HG02798 (cell line): ENCODE data around the gene RIPOR3.
"Not testable (repeated sequence)": the region's sequence is repeated elsewhere in the genome, so short reads cannot be mapped to it uniquely, and the experiment has no call there.

ENCODE experiments used
- ATAC-seq: cut with Tn5 transposase; IDR thresholded peaks from one replicate; pipeline ENCODE4 v1.9.1; 2021; ENCODE audit warnings: mild to moderate bottlenecking; ENCODE audit not compliant: unreplicated experiment, poor library complexity

Gene RIPOR3

DNA sequence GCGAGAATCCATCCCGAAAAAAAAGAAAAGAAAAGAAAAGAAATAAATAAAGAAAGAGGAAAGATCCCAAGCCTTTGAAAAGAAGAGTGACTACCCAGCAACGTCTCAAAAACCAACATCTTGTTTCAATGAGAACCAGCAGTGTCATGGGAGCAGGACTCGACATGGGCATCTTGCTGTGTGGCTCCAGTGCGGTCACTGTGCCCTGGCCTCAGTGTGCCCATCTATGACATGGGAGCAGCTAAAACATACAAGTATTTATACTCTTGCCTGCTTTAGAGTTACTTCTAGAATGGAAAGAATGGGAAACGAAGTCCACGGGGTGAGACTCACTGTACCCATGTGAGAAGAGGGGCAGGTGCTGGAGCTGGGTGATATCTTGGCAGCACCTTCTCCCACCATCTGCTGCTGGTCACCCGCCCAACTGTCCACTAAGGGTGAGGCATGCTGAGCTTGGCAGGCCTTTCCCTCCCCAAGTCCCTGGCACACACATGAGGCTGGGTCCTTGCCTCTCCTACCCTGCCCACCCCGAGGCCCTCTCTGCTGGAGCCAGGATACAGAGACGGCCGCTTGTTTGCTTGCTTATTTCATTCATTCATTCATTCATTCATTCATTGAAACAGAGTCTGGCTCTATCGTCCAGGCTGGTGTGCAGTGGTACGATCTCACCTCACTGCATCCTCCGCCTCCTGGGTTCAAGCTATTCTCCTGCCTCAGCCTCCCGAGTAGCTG is 77.7 kb downstream of the RIPOR3 start:
- no peak for ATAC-seq

DNA sequence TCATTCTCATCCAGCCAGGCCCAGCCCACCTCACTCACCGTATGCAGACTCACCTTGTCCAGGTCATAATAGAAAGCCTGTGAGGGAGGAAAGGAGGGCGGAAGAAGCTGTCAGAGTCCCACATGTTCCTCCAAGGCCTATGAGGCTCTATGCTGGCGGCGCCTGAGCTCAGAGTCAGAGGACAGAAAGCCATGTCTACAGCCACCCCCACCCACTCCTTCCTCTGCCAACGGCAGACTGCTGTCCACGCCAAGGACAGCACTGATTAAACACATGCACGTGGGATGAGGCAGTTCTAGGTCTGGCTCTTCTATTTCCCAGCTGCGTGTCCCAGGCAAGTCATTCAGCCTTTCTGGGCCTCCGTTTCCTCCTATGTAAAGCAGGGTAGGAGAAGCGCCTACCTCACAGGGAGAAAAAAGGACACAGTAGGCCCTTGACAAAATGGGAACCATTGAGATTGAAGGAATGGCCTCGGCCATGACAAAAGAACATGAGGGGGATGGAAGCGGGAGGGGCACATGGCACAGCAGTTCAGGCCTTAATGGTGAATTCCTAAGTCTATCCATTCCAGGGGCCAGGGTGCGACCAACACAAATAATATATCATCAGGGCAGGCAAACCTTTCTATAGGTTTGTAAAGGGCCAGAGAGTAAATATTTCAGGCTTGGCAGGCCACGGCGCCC is 80.1 kb downstream of the RIPOR3 start:
- ATAC-seq: no peak

DNA sequence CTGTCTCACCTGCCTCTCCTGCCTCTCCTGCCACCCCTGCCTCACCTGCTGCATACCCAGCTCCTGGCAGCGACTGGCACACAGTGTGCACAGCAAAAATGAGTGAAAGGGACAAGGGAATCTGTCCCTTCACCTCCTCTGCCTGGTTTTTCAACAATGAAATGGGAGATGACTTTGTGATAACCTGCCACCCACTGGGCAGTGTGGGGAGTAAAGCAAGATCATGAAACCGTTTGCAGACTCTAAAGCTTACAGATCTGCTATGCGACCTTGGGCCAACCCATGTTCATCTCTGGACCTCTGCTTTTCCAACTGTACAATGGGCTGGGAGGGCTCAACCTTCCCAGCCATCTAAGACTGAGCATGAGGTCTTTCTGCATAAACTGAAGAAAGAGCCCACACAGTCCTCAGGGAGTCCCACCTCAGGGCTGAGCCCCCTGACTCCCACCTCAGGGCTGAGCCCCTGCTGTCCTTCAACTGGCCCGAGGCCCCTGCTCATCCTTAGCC is 81.1 kb downstream of the RIPOR3 start:
- no peak for ATAC-seq

DNA sequence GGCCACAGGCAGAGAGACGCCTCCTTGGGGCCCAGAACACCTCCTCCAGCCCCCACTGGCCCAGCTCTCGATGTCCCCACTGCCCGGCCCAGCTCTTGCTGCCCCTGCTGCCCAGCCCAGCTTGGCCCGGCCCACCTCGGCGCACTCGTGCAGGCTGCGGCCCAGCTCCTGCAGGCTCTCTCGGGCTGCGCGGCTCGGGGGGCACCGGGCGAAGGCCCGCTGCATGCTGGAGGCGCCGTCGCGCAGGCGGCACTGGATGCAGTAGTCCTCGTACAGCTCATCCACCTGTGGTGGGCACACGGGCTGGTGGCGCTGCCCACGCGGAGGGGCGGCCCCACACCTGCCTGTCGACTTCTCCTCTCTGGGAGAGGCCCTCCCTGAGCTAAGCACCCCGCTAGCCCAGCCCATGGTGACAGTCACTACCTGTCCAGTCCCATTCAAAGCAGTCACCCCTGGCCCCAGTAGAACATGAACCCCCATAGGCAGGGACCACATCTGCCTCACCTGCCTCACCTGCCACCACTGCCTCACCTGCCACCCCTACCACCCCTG is 81.8 kb downstream of the RIPOR3 start:
- no peak for ATAC-seq

DNA sequence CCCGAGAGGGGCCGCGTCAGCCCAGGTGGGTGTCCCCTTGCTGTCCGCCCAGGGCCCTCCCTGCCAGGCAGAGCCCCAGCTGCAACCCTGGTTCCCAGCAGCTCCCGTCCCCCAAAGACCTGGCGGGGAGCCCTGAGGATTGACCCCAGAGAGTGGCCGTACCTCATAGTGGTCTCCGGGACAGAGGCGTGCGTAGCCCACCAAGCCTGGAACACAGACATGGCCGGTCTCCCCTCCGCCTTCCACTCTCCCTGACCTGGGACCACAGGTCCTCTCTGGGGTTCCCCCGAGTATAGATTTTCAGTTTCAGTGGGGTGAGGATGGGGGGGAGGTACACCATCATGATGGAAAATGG is 82.6 kb downstream of the RIPOR3 start:
- ATAC-seq: no peak

DNA sequence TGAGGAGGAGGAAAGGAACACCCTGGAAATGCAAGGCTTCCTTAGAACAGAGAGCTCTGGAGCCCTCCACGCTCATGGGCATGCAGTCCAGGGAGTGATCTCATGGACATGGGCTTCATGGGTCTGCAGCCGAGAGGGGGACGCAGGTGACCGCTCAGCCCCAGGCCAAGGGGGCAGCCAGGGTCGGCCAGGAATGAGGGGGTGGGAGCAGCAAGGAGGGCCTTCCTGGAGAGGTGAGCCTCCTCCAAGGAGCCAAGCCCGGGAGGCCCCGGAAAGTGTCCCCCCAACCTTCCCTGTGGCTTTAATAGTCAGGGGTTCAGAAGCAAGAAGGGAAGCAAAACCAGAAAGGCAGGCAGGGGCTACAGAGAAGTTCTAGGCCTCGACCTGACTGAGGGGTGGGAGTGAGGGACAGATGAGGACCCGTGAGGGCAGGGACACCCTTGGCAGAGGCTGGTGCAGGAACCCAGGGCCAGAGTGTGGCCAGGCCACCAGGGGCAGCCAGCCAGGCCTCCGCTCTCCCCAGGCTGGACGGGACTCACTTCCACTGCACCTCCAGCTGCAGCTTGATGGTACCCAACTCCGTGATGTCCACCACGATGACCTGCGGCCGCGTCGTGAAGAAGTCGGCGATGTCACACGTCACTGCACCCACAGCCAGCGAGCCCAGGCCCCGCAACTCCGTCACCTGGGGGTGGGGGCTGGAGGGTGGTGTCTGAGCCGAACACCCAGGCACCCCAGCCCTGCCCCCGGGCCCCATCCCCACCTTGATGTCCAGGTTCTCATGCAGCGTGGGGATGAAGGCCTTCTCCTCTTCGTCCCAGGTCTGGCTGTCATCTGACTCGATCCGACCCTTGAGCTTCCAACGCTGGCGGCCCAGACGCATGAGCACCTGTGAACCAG is 83.2 kb downstream of the RIPOR3 start:
- ATAC-seq: no peak

DNA sequence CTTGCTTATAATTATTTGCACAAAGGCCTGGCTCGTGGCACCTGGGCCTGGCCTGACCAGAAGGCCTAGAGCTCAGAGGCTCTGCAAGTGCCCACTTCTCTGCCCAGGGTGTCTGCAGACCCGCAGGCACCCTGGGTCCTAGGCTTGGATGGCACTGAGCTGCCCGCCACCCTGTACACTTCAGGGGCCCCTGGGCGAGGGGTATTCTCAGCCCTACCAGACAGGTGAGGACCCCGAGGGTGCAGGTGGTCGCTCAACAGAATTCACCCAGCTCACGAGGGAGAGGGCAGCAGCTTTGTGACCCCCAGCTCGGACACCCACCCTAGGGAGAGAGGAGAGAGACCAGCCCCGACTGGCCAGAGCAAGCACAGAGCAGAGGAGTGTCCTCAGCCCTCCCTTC is 83.9 kb downstream of the RIPOR3 start:
- no peak for ATAC-seq

DNA sequence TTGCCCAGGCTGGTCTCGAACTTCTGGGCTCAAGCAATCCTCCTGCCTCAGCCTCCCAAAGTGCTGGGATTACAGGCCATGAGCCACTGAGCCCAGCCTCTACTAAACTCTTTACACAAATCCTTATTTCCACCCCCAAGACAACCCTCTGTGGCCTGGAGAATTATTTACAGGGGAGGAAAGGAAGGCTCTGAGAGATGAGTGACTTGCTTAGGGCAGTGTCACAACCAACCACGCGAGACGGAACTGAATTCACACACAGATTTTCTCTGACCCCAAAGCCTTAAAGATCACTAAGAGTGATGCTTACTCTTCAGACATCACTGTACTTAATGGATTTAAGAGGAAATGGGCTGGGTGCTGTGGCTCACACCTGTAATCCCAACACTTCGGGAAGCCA is 86.2 kb downstream of the RIPOR3 start:
- no peak for ATAC-seq

DNA sequence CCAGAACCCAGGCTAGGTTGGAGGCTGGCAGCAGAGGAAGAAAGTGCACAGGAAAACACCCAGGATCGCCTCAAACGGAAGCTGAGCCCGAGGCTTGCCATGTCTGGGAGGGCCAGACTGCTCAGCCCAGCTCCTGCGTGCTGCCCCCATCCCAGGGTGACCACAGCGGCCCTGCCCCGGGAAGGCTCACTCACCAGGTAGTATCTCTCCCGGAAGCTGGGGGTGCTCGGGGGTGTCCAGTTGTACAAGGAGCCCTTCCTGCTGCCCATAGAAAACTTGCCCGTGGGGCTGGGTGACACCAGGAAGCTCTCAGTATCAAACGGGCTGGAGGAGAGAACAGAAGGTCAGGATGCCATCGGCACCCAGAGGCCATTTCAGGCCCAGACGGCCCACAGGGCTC is 86.9 kb downstream of the RIPOR3 start:
- ATAC-seq: no peak

DNA sequence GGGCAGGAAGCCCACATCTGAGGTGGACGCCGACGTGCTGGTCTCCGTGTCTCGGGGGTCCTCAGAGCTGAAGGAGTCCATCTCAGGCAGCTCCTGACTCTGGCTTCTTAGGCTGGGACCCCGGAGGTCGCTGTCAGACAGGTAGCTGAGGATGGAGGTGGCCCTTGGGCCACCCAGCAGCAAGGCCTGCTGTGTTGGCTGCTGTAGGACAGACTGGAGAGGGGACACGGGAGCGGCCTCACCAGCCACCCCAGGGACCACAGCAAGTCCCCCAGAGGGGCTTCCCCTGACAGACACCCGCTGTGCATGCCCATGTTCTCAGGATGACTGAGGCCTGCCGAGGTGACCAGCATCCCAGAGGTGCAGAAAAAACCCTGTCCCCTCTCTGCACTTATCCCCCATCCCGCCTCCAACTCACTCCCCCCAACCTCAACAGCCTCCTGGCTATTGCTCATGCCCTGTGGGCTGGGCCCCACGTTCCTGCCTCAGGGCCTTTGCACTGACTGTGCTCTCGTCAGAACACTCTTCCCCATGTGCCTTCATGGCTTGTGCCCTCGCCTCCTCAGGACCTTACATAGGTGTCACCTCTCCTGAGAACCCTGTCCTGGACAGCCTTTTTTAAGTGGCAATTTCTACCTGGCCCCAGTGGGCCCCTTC is 88.8 kb downstream of the RIPOR3 start:
- ATAC-seq: no peak

DNA sequence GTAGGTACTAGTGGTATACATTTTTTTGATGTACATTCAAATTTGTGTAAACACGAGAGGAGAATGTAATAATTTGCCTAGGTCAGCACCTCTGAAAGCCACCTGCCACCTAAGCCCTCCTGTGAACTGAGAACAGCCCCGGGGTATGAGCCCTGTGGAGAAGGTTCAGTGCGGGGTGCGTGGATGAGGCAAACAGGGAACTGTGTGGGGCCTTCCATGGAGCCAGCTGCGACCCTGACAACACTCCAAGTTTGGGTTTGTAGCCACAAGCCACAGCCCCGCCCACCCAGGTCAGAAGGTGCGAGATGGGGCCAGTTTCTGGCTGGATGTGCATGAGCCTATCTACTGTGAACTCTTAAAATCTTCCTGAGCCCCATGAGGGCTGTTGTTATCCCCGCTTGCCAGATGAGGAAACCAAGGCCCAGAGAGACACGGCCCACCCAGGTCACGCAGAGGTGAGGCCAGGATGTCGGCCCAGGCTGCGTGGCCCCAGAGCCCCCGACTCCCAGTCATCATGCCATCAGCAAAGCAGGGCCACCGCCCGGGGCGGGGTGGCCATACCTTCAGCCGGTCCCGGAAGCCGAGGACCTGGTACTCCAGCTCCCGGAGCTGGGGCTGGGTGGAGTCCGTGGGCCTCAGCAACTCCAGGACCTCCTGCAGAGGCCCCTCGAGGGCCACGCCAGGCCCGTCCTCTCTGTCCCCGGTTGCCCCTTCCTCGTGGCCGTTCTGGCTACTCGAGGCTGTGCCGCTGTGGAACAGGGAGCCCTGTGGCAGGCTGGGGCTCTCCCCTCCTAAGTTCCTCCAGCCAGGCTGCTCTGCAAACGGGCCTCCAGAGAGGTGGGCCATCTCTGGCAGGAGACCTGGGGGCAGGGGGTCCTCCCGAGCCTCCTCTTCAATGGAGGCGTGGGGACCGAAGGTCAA is 89.6 kb downstream of the RIPOR3 start:
- no peak for ATAC-seq

DNA sequence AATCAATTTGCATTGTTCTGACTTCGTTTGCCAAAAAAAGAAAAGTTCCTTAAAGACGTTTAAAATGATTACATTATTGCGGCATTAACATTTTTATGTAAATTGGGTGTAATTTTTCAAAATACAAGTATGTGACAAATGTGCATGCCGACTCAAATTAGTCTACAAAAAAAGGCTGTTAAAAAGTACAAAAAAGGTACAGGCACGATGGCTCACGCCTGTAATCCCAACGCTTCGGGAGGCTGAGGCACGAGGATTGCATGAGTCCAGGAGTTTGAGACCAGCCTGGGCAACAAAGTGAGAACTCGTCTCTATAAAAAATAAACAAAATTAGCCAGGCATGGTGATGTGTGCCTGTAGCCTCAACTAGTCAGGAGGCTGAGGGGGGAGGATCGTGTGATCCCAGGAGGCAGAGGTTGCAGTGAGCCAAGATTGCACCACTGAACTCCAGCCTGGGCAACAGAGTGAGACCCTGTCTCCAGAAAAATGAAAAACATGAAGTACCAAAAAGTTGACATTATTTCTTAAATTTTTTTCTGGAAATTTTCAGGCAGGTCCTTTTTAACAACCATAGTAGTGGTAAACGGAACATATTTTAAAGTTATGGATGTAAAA is 91.0 kb downstream of the RIPOR3 start:
- ATAC-seq: no peak

DNA sequence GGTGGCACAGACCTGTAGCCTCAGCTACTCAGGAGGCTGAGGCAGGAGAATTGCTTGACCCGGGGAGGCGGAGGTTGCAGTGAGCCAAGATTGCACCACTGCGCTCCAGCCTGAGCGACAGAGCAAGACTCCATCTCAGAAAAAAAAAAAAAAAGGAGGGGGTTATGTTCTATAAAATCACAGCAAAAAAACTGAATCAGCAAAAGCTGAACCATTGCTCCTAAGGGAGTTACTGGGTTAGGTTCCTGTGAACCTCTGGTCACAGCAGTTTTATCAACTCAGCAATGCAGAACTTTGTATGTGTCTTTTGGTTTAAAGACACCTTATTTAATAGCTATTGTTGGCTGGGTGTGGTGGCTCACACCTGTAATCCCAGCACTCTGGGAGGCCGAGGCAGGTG is 92.6 kb downstream of the RIPOR3 start:
- ATAC-seq: not testable (repeated sequence)

DNA sequence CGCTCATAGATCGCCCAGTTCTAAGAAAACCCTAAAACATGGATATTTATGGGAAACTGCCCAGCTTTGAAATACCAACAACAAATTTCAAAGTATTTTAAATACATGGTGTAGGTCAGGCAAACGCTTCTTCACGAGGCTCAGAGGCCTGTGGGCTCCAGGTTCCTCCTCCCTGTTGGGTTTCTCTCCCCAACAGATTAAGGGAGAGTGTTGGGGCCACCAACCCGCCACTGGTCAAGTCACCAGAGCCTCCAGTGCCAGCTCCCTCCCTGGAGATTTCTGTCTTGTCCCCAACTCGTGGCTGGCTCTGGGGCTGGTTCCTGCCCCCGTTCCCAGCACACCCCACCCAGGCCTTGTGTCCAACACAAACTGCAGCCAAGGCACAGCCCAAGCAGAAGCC is 93.3 kb downstream of the RIPOR3 start:
- no peak for ATAC-seq

DNA sequence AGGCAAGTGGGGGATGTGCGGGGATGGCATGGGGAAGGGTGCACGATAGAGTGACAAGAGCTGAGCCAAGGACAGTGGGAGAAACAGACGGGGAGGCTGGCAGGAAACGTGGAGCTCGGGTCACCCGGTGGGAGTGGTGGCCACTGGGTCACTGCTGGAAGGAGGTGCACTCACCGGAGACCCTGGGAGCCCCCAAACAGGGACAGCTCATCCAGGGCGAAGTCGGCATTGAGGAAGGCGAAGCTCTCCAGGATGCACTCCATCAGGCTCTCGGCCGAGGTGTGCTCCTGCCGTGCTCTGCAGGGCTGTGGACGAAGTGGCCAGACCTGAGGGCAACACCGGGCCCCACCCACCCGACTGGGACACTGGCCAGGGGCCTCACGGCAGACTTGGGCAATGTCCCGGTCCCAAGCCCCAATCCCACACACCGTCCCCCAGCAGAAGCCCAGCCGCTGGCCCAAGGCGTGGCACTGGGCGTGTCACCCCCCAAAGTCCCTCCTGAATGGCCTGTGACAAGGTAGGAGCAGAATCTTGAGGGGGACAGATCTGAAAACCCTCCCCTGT is 93.9 kb downstream of the RIPOR3 start:
- ATAC-seq: no peak

DNA sequence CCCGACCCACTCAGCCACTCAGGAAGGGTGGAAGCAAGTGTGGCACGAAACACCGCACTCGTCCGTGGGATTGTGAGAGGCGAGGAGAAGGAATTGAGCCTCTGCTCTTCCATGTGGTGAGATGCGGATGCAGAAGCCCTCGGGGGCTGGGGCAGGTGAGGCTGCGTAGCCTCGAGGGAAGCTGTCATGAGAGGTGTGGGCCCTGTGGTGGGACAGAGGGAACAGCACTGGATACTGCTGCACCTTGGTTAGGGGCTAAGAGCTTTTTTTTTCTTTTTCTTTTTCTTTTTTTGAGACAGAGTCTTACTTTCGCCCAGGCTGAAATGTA is 94.7 kb downstream of the RIPOR3 start:
- ATAC-seq: no peak

DNA sequence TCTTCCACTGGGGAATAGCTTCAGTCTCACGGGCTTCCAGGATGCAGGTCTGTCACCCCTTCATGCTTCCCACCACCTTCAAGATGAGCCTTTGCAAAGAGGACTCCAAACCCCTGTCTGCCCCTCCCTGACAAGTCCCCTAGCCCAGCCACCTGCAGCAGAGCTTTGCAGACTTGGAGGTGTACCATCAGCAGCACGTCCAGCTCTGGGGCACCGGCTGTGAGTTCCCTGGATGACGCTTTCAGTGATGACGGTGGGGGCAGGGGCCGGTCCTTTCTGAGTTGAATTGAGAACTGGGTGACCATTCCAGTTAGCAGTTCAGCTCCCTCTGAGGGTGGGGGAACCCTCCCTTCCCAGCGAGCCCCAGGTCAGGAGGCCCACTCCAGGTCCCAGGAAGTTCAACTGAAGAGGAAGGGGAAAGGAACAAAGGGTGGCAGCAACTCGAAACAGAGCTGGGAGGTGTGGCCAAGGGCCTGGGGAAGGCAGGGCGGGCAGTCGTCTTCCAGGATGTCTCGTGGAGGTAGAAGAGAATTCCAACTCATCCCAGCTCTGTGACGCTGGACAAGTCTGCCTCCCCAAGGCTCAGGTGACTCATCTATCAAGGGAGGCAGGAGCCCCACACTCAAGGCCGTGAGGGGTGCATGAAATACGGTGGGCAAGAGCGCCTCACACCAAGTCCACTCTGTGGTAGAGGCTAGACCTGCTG is 95.2 kb downstream of the RIPOR3 start:
- no peak for ATAC-seq

DNA sequence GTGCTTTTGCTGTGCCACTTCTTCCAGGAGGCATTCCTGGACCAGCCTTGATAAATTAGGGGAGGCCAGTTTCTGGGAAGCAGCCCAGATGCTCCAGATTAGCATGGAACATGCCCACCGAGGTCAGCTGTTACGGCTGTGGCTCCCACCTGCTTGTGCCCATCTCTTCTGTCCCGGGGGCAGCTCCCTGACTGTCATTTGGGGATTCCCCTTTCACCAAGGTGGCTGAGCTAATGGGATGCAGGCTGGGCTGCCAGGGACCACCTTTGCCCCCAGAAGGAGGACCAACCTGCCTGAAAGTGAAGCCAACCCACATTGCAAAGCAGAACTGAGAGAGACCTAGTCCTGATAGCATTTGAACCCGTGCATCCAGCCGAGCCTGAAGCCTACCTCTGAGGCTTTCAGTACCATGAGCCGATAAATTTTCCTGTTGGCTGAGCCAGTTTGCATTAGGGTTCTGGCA is 95.9 kb downstream of the RIPOR3 start:
- no peak for ATAC-seq
